IPS-18c (cell line): ENCODE results near the gene ADARB2.
"Not testable (repeated sequence)": the region's sequence is repeated elsewhere in the genome, so short reads cannot be mapped to it uniquely, and the experiment has no call there.

Experiments
- H3K4me3 ChIP-seq: 2 replicates; pipeline ENCODE4 v1.7.0; 2013; ENCODE audit warnings: low read depth, mild to moderate bottlenecking, low read length, moderate library complexity; ENCODE audit not compliant: insufficient read depth
- H3K9me3 ChIP-seq: one replicate; pipeline ENCODE4 v1.6.1; 2013; ENCODE audit warnings: mild to moderate bottlenecking, low read length, moderate library complexity; ENCODE audit not compliant: control insufficient read depth, insufficient read depth

The ADARB2 gene

GRCh38 chr10:1475771-1476454 lies 261.4 kb downstream of the ADARB2 start:
- Histone ChIP-seq H3K9me3 (peaks cover 10% of the 10 kb centered on the region), H3K4me3 (no peak overlapping the region)

GRCh38 chr10:1475098-1475591 lies 262.2 kb downstream of the ADARB2 start:
- H3K9me3 ChIP-seq = peaks cover 10% of the 10 kb centered on the region
- no peak overlapping the region for H3K4me3 ChIP-seq

DNA sequence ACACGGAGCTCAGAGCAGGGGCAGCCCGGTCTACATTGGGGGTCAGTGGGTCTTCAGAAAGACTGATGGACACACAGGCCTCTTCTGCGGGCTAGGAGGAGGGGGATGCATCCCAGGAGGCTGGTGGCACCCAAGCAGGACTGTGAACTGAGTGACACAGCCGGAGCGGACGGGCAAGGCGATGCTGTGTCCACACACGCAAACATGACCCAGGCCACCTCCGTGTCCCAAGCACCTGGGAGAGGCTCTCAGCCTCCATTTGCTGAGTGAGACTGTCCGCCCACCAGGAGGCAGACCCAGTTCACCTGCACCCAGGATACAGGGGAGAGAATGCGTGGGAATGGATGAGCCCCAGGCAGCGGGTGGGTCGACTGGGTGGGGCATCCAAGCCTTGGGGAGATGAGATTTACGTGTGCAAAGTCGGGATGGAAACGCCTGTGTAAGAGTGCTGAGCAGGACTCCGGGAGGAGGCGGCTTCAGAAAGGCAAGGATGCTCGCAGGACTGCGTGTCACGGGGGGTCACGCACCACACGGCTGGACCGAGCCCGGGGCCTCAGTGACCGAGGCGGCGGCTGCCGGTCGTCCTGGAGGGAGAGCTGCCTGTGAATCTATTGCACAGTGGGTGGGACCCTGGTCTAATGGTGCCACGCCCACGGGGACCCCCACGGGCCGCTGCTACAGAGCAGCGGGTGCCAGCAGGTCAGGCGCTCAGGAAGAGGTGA lies 262.8 kb downstream of the ADARB2 start:
- no peak overlapping the region for H3K4me3 ChIP-seq
- peaks cover 10% of the 10 kb centered on the region for H3K9me3 ChIP-seq

DNA sequence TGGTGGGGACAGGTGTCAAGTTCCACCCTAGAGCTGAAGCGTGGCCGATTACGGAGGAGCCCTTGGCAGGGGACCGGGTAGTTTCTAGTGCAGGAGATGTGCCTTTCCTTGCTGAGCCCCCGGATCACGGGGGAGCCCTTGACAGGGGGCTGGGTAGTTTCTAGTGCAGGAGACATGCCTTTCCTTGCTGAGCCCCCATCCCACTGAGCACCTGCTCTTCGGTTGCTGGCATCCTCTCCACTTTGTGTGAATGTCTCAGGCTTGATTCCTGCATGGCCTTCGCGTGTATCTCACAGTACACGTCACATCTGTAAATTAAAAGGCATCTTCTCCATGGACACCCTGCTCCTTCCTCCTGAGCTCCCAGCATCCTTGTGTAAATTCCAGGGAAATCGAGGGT lies 263.5 kb downstream of the ADARB2 start:
- peaks cover 10% of the 10 kb centered on the region for H3K9me3 ChIP-seq
- H3K4me3 ChIP-seq = no peak overlapping the region

DNA sequence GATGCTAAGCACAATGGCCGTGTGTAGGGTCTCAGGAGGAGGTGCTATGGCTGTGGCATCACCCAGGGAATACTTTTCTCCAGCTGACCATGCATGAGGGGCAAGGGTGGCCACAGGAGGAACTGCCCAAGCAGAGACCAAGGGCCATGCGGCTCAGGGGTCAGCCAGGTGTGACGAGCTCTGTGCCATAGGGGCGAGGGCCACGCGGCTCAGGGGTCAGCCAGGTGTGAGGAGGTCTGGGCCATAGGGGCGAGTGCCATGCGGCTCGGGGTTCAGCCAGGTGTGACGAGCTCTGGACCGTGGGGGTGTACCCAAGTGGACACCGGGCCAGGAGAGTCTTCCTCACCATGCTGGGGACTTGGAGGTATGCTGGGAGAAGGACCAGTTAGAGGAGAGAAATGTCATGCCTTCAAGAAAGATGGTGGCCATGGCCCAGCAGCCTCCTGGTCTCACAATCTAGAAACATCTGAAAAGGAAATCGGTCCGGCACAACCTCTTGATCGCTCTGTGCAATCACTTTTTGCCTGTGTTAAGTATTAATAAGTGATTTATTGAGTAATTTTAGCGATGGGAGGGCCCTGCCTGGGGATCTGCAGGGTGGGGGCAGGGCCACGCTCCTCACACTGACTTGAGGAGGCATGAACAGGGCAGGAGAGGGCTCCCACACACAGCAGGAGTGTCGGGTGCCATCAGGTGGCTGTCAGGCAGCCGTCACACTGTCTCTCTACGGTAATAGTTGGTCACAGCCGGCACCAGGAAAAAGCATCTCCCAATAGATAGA lies 265.0 kb downstream of the ADARB2 start:
- Histone ChIP-seq H3K4me3 (no peak overlapping the region), H3K9me3 (peaks cover 6% of the 10 kb centered on the region)

- H3K9me3 ChIP-seq = no peaks in the 10 kb centered on the region
- no peak overlapping the region for H3K4me3 ChIP-seq
These were observed 268.5 kb downstream of the ADARB2 start for GRCh38 chr10:1468811-1469210.

GRCh38 chr10:1467334-1468076 lies 269.8 kb downstream of the ADARB2 start:
- H3K9me3 ChIP-seq = no peaks in the 10 kb centered on the region
- no peak overlapping the region for H3K4me3 ChIP-seq

DNA sequence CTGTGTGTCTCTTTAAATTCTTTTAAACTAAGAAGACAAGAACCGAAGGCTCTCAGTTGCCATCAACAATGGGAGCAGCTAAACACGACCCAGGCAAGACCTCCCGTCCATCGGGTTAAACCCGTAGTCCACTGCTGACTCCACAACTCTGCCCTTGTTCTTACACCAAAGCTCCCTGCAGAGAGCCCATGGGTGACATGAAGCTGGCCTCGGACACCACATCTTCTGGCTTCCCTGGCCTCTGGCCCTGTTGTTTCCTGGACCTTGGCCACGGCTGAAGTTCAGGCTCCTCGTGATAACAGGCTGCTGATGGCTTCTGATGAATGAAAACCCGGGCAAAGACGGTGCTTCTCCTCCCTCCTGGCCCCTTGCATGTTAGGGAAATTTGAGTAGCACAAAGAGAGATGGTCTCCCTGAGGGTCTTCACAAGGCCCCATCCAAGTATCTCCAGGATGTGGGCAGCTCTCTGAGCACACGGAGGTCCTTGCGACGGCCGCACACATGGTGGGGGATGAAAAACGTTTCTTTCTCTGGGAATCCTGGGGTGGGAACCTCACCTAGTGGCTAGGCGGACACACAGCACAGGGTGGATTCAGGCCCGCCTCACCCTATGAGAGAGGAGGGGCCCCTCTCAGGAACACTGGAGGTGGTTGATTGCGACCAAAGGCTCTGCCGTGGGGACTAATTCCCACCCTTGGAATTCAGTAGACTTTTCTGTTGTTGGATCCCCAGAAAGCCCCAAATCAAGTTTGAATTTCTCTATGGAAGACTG lies 271.1 kb downstream of the ADARB2 start:
- no peaks in the 10 kb centered on the region for H3K9me3 ChIP-seq
- H3K4me3 ChIP-seq = no peak overlapping the region

- H3K9me3 ChIP-seq = no peaks in the 10 kb centered on the region
- no peak overlapping the region for H3K4me3 ChIP-seq
These were observed 271.9 kb downstream of the ADARB2 start for GRCh38 chr10:1465418-1465911.

DNA sequence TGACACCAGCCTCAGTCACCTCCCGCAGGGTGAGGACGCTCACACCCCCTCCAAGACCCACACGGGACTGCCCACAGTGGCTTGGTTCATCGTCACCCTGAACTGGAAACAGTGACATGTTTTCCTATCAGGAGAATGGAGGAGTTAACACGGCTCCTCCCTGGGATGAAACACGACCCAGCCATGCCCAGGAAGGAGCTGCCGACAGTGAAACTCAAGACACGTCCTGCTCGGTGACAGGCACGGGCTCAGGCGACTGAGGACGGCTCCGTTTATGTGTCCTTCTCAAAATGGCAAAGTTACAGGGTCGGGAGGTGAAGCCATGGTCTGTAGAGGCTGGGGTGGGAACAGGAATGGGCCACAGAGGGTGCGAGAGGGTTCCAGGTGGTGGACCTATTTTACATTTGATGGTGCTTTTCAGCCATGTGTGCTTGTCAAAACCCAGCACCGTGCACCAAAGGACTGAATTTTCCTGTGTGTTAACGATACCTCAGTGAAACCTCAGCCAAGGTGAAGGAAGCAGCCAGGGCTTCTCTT lies 272.4 kb downstream of the ADARB2 start:
- Histone ChIP-seq H3K4me3 (no peak overlapping the region), H3K9me3 (no peaks in the 10 kb centered on the region)

GRCh38 chr10:1463971-1464370 lies 273.4 kb downstream of the ADARB2 start:
- H3K4me3 ChIP-seq = not testable (repeated sequence)

DNA sequence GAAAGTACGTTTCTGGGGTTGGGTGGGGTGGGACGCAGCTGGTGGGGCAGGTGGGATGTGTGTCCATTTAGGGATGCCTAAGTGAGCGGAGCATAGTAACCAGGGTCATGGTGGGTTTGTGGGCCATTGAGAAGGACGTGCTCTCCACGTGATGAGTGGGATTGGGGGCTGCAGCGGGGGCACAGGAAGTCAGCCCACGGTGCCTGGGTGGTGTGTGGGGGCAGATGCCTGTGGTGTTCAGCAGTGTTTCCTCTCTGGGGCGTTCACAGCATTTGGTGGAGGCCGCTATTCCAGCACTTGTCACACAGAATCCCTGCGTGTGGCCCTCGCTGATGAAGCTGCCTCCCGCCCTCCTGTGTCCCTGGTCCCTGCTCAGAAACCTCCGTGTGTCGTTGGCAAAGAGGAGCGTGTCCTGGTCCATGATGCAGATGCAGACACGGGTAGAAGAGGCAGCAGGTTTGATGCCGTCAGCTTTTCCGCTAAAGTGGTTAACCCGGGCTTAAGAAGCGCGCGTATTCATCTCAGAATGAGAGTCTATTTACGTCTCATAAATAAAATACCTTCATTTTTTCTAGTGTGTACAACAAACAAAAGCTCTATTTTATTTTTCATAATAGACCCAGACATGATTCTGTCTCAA lies 274.2 kb downstream of the ADARB2 start:
- no peak overlapping the region for H3K4me3 ChIP-seq

More at GRCh38 chr10:1463971-1464370, 273.4 kb downstream of the ADARB2 start:
- H3K9me3 ChIP-seq = not testable (repeated sequence)

DNA sequence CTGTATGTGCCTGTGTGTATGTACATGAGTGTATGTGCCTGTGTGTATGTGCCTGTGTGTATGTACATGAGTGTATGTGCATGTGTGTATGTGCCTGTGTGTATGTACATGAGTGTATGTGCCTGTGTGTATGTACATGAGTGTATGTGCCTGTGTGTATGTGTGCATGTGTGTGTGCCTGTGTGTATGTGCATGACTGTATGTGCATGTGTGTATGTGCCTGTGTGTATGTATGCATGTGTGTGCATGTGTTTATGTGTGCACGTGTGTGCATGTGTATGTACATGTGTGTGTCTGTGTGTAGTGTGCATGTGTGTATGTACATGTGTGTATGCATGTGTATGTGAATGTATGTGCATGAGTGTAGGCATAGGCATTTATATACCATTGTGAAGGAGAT lies 274.8 kb downstream of the ADARB2 start:
- Histone ChIP-seq H3K9me3 (no peaks in the 10 kb centered on the region), H3K4me3 (no peak overlapping the region)

More for the DNA sequence above, 274.2 kb downstream of the ADARB2 start:
- H3K9me3 ChIP-seq = no peaks in the 10 kb centered on the region

DNA sequence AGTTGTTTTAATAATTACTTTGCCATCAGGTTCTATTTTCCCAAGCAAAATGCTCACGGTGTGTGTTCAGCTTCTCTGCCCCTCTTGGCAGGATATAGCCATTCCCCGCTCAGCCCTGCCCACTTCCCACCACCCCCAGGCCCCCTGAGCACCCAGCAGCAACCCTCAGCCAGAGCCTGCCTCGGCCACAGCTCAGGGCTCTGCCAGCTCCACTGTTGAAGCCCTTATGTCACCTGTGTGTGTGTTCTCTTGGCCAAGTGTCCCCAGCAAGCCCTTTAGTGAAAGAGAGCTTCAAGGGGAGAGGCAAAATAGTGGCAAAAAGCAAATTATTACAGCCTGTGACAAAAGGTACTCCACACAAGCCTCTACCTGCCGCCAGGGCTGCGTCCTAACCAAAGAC lies 275.3 kb downstream of the ADARB2 start:
- Histone ChIP-seq H3K9me3 (no peaks in the 10 kb centered on the region), H3K4me3 (no peak overlapping the region)

DNA sequence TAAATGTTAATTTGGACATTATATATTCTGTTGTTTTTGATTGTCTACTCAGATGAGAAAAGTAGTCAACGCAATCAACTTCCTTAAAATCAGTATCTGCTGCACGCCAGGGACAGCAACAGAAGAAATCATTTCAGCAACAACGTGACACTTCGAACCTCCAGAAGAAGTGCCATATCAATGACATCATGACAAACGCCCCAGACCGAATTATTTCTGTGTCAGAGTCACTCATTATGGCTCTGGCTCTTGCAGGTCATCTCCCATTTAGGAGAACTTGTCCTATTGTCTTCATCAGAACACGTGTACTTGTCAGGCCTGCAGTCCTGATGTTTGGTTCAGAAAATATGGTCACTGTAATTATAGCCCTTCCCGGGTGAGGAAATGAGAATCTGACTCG lies 276.3 kb downstream of the ADARB2 start:
- H3K9me3 ChIP-seq = no peaks in the 10 kb centered on the region
- no peak overlapping the region for H3K4me3 ChIP-seq

DNA sequence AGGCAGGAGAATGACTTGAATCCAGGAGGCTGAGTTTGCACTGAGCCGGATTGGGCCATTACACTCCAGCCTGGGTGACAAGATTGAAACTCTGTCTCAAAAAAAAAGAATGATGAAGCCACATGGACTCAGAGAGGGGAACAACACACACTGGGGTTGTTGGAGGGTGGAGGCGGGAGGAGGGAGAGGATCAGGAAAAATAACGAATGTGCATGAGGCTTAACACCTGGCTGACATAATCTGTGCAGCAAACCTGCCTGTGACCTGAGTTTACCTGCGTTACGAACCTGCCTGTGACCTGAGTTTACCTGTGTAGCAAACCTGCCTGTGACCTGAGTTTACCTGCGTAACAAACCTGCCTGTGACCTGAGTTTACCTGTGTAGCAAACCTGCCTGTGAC lies 277.7 kb downstream of the ADARB2 start:
- H3K4me3 ChIP-seq, H3K9me3 ChIP-seq: not testable (repeated sequence)
